A549 (cell line): ENCODE measurements around the gene ADSL.

Experiments
- CTCF ChIP-seq: fragments of >200 bp; sonication (Bioruptor Twin); formaldehyde crosslinking; IDR thresholded peaks from 3 replicates; pipeline ENCODE4 v1.5.1; 2016
- EP300 ChIP-seq, 2 experiments: fragments of >200 bp; sonication (Bioruptor Twin); formaldehyde crosslinking; IDR thresholded peaks; 2 replicates in 1 of 2; 3 replicates in 1 of 2; pipeline ENCODE4 v1.6.1; 2016 to 2017
- HES2 ChIP-seq: fragments of >200 bp; sonication (Bioruptor Twin); formaldehyde crosslinking; IDR thresholded peaks from 2 replicates; pipeline ENCODE4 v1.6.1; 2016
- HOXA7 ChIP-seq: fragments of 250-450 bp; sonication (Bioruptor Pico); IDR thresholded peaks from 2 replicates; pipeline ENCODE4 v1.5.0; 2020; ENCODE audit warnings: mild to moderate bottlenecking, moderate library complexity
- RAD21 ChIP-seq, 2 experiments: fragments of >200 bp in 1 of 2; sonication (Bioruptor Twin) in 1 of 2; formaldehyde crosslinking in 1 of 2; IDR thresholded peaks in 1 of 2; conservative IDR thresholded peaks in 1 of 2; 2 replicates in 1 of 2; 3 replicates in 1 of 2; pipeline ENCODE4 v1.6.1; 2012 to 2018; ENCODE audit warnings: inconsistent platforms in 1 of 2
- SREBF2 ChIP-seq: fragments of 450-650 bp; IDR thresholded peaks from 2 replicates; pipeline ENCODE4 v1.6.1; 2014; ENCODE audit warnings: mild to moderate bottlenecking, moderate library complexity

- TF ChIP-seq CTCF, result no peak
- TF ChIP-seq RAD21 (conservative IDR thresholded peaks at IDR 0.05 in 1 of 2, IDR thresholded peaks at IDR 0.05 in 1 of 2), result no peak
- no peak for TF ChIP-seq HOXA7 (CRISPR knock-in tag)
- no peak for TF ChIP-seq SREBF2
- no peak for TF ChIP-seq HES2
- TF ChIP-seq EP300 (IDR thresholded peaks at IDR 0.05), result no peak
Measured at GRCh38 chr22:40302149-40302548, 44.2 kb upstream of the ADSL start.
